DOHH2 (cell line): Measurements from ENCODE around the gene PDPR.
"Not testable (repeated sequence)": the region's sequence is repeated elsewhere in the genome, so short reads cannot be mapped to it uniquely, and the experiment has no call there.

Experiments
- EZH2phosphoT487 ChIP-seq: fragments of 200-600 bp; sonication (generic); IDR thresholded peaks from 2 replicates; pipeline ENCODE4 v1.6.1; 2017; ENCODE audit warnings: borderline replicate concordance, mild to moderate bottlenecking, antibody characterized with exemption, low read length, moderate library complexity, mixed read lengths
- TF ChIP-seq, protein P1 (sequence below): fragments of 200-600 bp; sonication (generic); IDR thresholded peaks from one replicate; pipeline ENCODE4 v1.5.1; 2014; ENCODE audit warnings: antibody characterized with exemption, mild to moderate bottlenecking, low read depth, low read length; ENCODE audit not compliant: poor library complexity, severe bottlenecking

DNA sequence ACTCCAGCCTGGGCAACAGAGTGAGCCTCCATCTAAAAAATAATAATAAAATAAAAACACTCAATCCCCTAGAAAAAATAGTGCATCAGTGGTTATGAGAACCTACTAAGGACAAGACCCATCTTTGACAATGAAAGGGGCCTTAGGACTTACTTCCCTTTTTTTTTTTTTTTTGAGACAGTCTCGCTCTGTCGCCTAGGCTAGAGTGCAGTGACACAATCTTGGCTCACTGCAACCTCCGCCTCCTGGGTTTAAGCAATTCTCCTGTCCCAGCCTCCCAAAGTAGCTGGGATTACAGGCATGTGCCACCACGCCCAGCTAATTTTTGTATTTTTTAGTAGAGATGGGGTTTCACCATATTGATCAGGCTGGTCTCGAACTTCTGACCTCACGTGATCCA, 2.0 kb upstream of the PDPR start:
- TF ChIP-seq, protein P1, sequence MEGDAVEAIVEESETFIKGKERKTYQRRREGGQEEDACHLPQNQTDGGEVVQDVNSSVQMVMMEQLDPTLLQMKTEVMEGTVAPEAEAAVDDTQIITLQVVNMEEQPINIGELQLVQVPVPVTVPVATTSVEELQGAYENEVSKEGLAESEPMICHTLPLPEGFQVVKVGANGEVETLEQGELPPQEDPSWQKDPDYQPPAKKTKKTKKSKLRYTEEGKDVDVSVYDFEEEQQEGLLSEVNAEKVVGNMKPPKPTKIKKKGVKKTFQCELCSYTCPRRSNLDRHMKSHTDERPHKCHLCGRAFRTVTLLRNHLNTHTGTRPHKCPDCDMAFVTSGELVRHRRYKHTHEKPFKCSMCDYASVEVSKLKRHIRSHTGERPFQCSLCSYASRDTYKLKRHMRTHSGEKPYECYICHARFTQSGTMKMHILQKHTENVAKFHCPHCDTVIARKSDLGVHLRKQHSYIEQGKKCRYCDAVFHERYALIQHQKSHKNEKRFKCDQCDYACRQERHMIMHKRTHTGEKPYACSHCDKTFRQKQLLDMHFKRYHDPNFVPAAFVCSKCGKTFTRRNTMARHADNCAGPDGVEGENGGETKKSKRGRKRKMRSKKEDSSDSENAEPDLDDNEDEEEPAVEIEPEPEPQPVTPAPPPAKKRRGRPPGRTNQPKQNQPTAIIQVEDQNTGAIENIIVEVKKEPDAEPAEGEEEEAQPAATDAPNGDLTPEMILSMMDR: not testable (repeated sequence)
- TF ChIP-seq EZH2phosphoT487: not testable (repeated sequence)
